ENCODE results near the gene COPZ2.
"Not testable (repeated sequence)": the region's sequence is repeated elsewhere in the genome, so short reads cannot be mapped to it uniquely, and the experiment has no call there.

Gene COPZ2

DNA sequence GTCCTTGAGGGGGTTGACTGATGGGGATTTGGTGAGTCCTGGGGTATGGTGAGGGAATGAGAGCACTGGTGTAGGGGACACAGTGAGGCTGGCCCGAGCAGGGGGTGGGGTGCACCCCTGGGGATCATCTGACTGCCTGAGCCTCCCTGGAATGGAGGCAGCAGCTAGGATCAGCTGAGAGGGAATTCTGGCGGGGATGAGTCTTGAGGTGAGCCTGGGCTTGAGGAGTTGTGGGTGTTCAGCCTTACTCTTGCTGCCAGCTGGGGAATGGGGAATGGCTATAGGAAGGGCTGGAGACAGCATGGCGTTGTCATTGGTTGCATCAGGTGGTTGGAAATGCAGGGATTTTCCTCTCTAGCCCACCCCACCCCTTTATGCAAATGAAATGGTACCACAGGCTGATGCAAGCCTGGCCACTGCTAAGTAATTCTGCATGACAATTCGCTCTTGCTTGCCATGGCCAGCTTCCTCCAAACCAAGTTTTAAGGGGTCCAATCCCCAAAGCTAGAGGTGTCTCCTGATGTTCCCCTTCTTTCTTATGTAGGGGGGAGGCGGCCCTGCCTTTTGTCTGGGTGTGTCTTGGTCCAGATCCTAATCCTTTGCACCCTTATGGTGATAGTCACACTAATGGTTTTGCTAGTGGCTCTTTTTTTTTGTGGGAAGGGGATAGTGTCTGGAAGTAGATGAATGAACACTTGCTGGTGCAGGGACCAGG is 18.1 kb upstream of the COPZ2 start:
- no peak for DNase-seq

DNA sequence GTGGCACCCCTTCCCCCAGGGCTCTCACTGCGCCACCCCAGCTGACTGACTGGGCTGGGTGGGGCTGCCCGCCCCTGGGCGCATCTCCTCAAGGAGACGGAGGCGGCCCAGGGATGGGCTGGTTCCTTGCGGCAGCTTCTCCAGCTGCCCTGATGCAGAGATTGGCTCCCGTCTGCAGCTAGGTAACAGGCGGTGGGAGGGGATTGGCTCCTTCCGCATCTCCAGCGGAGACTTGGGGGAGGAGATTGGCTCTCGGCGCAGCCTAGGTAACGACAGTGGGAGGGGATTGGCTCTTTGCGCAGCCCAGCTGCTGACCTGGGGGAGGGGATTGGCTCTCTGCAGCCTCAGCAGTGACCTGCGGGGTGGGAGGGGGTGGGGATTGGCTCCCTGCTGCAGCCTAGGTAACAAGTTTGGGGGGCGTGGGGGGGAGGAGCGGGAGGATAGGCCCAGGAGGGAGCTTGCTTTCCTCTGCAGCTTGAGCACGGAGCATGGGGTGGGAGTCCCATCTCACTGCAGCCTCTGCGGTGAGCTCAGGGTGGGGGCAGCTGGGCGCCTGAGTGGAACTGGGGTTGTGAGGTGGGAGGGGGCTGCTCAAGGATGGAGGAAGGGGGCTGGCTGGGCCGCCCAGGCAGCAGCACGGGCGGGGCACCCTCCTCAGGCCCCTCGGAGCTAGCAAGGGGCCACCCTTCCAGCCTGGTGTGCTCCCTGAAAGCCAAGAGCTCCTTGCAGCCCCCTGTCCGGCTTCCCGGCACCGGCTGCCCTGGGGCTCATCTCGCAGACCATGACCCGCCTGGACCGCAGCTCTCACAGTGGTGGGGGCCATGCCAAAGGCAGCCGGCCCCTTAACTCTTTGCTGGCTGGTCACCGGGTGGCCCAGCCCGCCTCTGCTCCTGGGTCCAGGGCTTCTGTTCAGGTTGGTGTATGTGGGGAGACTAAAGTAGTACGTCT is 16.9 kb upstream of the COPZ2 start:
- DNase-seq: peak in 10 of 14 donors; percentile 27 to 86 (median 58)

DNA sequence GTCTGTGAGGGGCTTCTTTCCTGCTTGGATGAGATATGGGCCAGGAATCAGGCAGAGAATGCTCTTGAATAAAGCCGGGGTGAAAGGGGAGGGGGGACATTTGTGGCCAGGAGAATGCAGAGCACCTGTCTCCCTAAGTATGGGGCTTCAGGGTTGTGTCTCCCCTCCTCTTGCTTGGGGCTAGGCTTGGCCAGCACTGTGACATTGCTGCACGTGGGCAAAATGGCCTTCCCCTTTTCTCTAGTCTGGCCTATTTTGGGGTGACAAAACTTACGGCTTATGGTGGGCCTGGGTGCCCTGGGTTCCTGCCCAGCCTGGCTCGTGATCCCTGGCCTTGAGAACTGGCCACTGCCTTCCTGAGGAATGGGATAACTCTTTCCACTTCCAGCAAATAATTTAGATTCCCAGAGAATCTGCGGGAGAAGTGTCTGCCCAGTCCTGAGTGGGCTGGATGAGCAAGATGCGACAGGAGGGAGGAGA is 16.2 kb upstream of the COPZ2 start:
- DNase-seq: peak in 1 of 14 donors; percentile 58

DNA sequence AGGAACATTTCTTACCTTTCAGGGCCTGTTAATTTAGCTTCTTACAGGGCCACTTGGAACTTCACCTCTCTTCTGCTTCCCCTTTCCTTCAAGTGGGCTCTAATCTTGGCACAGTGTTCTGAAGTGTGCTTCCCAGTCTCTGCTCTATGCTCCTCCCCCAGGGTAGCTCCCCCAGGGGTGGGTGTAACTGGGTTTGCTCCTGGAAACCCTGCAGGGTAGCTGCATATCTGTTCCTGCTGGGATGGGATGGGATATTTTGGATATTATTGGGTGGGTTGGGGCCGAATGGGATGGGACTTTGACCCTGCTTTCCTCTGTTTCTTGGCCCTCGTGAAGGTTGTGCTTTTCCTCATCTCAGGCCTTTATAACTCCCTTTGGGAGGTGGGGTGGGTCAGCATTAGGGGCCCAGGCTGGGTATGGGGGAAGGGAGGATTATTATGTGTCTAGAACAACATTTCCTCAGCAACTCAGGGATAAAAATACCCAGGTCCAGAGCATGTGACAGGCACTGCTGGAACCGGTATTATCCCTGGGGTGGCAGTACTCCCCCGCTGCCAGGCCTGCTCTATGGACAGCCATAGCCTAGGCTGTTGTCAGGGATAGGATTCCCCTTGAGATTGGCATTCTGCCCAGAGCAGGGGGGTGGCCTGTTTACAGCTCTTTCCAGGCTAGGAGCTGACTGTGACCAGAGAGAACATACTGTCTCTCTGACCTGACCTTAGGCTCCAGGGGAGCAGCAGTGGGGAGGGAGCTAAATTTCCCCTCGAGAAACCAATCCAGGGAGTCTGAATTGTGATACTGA is 15.6 kb upstream of the COPZ2 start:
- peak in 12 of 14 donors; percentile 10 to 80 (median 58) for DNase-seq

DNA sequence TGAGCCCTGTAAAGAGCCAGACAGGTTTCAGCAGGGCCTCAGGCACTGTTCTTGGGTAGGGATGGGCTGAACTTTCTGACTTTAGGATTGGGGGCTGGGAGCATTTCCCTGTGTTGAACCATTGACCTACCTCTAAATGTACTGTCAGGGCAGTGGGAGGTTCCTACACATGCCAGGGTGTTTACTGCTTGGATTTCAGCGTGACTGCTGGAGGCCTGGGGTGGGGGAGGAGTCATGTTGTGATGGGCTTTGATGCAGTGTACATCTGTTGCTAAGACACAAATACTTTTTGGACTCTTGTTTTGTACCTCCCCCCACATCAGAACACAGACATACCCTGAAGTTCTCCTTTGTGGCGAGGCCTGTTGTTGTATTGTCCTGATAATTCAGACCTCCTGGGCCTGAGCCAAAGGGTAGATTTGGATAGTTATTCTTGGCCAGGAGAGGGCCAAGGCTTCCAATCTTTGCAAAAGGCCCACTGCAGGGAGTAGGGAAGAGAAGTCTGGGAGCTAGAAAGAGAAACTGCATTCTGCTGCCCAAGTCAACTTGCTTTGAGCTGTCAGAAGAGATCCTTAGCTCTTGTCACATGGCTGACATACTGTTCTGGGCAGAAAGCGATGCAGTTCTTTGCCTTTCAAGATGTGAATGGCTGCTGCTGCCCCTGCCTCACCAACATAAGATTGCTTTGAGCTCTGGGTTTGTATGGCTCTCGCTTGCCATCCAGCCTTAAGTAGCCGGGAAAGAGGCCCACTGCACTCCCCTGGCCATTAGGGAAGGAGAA is 14.3 kb upstream of the COPZ2 start:
- peak in 3 of 14 donors; percentile 9 to 19 (median 17) for DNase-seq

DNA sequence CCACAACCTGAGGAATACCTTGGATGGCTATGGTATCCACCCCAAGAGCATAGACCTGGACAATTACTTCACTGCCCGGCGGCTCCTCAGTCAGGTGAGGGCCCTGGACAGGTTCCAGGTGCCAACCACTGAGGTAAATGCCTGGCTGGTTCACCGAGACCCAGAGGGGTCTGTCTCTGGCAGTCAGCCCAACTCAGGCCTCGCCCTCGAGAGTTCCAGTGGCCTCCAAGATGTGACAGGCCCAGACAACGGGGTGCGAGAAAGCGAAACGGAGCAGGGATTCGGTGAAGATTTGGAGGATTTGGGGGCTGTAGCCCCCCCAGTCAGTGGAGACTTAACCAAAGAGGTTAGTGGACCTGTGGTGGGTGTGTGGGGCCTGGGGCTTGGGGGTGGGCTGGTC is 13.7 kb upstream of the COPZ2 start:
- DNase-seq: no peak

DNA sequence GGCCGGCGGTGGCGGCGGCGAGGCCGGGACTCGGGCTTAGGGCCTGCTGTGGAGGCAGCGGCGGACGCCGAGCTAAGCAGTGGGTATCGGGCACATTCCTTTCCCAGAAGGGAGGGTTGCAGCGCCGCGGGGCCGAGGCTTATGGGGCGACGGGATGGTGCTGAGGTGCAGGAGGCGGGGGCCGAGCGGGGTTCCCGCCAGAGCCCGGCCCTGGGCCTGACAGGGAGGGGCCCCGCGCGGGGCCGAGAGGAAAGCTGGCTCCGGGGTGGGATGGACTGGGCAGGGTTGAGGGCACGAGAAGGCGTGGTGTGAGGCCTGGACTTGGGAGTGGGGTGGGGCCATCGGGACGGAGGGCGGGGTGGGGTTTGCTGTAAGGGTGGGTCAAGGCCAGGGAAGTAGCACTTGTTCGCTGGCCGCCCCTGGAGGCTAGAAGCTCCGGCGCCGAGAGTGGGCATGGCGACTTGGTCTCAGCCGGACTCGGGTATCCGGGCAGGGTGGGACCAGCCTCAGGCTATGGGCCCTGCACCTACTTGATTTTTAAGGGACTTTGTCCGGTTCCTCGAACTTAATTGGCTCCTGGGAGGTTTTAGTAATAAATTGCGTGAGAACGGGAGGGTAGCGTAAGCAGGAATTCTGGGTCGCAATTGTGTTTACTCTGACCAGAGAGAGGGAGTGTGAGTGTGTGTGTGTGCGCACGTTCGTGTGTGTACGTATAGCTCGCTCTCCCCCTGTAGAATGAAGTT is 11.0 kb upstream of the COPZ2 start:
- DNase-seq: peak in 9 of 14 donors; percentile 74 to 94 (median 90)

DNA sequence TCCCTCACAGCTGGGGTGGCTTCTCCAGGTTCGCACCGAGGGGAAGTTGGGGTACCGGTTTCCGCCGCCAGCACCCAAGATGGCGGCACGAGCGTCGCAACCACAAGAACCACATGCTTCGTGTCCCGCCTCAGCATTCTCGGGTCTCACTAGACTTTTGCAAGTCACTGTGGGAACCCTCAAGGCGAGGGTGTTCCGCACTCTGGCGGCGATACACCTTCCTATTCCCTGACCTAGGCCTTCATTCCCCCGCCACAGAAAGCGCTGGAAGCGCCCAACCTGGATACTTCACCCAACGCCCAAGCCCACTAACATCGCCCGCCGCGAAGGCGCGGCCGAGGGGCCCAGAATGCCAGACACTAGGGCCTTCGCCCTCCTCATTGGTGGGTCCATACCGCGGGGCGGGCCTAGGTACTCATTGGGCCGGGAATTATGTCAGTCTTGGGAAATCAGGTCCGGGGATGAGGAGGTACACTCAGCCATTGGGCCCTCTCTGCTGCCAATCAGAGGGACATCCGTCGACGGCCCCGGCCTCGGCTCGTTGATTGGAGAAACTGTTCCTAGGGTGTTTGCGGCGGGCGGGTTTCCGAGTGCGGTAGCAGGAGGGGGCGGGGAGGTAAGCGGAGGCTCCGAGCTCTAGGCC is 10.3 kb upstream of the COPZ2 start, which contains the start of gene NFE2L1:
NFE2L1 (plus strand) TSS at position 619 of the 643 bp plus-strand sequence. CDS start 2,760 bp downstream, outside the sequence.
- DNase-seq: peak; percentile 84 to 100 (median 99)

DNA sequence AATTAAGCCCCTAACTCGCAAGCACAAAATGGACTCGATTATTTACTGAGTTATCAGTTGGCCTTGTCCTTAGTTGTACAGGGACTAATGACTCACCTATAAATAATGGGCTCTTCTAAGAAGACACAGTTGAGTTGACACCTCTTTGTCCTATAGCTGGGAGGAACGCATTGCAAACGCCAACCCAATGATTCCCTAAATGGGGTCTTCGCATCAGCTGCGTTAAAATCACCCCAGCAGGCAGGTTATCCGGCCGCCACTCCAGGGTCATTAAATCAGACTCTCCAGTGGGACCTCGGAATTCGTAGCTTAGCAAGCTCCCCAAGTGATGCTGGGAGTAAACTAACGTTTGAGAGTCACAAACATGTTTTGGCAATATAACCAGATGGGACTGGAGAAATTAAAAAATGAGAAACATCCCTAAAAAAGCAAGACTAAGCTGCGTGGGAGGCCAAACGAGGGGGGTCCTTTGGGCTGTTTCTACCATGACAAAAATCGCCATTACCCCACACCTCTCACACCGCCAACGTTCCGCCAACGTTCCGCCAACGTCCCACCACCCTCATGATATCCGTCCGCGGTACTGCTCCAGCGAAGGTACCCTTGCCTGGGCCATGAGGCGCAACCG is 9.6 kb upstream of the COPZ2 start:
- DNase-seq: no peak

DNA sequence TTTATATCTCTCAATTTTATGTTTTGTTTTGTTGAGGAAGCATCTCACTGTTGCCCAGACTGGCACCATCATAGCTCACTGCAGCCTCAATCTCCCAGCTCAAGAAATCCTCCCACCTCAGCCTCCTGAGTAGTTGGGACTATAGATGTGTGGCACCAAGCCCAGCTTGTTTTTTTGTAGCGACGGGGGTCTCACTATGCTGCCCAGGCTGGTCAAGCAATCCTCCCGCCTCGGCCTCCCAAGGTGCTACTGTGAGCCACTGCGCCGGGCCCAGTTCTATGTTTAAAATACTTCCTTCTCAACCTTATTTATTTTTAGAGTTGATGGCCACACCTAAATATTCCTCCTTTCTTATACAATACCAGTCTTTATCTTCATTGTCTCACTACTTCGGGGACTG is 8.7 kb upstream of the COPZ2 start:
- DNase-seq: no peak

DNA sequence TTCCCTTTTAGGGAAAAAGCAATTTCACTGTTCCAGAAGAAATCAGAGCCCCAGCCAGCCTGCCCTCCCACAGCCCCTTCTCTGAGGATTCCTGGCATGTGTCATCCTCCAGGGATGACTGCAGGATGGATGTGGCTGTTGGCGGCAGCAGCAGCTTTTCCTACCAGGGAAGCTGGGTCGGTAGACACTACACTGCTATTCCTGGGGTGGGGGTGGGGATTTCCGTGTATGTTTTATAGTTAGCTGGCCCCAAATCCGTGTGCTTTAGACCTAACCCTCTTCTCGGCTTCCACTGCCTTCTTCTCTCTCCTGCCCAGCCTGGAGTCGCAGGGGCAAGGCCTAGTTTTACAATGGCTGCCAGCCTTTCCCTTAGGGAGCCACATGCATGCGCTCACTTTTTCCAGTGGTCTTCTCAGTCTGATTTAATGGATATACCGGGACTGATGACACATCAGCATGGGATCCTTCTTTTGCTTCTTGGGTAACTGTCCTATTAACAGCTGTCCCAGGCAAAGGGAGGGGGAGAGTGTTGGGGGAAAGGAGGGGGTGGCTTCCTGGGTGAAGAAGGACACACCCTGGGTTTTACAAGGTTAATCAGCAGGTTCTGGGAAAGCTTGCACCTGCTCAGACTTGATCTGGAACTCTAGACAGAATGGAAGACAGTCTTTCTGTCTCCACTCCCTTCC is 7.9 kb upstream of the COPZ2 start:
- no peak for DNase-seq

DNA sequence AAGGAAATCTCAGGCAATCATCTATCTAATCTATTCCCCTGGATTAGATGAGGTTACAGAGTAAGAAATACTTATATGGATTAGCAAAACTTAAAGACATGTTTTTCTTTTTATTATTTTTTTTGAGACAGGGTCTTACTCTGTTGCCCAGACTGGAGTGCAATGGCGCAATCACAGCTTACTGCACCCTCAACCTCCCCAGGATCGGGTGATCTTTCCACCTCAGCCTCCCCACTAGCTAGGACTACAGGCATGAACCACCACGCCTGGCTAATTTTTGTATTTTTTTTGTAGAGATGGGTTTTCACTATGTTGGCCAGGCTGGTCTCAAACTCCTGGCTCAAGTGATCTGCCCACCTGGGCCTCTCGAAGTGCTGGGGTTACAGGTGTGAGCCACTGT is 7.3 kb upstream of the COPZ2 start:
- DNase-seq: no peak

DNA sequence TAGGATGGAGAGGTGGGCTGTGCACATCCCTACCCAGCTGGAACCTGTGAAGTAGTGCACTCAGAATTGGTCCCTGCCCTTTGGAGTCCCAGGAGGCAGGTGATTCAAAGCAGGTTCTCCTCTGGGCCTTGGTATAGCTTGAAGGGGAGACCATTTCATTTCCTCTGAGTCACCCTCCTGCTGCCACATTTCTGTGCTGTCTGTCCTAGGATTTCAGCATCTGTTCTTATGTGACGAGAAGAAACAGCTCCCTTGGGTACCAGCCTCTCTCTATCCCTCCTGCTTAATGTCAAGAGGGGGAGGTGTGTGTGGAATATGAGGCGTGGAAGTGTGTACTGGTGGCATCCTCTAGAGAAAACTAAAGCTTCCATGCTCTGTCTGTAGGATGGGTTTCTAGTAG is 5.6 kb upstream of the COPZ2 start:
- no peak for DNase-seq

DNA sequence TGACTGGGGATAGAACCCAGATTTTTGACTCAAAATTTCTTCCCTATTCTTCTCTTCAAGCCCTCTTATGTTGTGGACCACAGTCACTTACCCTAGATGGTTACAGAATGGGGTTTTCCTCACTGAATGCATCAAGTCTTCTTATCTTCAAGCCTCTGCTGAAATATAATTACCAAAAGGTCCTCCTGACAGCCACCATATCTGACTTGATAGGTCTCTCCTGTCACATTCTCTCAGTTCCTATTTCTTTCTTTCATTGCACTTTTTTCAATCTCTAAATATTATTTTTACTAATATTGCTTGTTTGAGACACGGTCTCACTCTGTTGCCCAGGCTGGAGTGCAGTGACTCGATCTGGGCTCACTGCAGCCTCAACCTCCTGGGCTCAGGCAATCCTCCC is 1.1 kb upstream of the COPZ2 start:
- no peak for DNase-seq

DNA sequence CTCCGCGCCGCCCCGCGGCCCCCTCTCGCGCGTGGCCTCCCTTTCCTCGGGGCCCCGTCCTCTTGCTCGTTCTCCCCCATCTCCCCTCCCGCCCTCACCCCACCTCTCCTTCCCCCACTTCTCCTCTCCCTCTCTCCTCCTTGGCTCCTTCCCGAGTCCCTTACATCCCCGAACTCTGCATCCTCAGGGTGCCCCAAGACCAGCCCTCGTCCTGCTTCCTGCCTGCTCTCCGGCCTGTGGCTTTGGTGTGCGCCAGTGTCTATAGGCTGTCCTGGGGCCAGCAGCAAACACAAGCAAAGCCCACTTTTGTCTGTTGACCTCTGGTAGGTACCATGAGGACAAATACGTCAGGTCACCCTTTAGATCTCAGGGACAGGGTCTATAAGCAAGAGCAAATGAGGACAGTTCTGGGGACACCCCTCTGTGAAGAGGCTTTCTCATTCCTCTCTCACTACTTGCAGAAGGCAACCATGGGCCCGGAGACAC is 284 bp upstream of the COPZ2 start:
- DNase-seq: no peak

DNA sequence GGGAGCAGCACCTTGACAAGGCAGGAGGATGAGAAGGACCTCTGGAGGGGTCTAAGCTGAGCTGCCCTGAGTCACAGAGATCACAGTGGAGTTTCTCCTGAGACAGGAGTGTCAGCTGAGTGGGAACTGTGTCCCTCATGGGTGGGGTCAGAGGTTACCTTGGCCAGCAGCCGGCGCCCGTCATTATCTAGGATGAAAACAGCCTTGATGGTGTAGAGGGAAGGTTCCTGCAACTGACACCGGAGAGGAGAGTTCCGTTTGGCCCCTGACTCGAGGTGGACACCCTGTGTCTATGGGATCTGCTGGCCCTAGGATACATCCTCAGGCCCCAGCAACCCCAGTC is 933 bp downstream of the COPZ2 start:
- no peak for DNase-seq

DNA sequence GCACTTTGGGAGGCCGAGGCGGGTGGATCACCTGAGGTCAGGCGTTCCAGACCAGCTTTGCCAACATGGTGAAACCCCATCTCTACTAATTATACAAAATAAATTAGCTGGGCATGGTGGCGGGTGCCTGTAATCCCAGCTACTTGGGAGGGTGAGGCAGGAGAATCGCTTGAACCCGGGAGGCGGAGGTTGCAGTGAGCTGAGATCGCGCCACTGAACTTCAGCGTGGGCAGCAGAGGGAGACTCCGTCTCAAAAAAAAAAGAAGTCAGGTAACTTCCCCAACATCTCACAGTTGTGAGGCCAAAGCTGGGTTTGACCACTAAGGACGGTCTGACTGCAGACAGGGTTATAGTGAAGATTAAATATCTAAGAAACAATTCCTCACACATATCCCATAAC is 2.9 kb downstream of the COPZ2 start:
- not testable (repeated sequence) for DNase-seq

DNA sequence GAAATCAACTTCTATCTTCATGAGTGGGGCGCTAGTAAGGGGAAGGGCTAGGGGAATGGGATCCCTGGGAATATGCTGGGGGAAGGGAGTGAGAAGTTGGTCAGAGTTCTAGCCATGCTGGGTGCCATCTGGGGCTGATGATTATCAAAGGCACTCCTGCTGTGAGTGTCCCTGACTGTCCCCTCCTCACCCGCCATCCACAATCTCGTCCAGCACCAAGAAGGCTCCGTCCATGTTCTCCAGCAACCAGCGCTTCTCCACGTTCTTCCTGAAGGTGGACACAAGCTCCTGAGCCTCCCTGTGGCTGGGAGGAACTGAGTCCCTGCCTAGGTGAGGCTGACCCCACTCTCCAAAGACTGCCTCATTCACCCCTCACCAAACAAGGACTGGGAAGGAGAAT is 5.6 kb downstream of the COPZ2 start:
- no peak for DNase-seq

DNA sequence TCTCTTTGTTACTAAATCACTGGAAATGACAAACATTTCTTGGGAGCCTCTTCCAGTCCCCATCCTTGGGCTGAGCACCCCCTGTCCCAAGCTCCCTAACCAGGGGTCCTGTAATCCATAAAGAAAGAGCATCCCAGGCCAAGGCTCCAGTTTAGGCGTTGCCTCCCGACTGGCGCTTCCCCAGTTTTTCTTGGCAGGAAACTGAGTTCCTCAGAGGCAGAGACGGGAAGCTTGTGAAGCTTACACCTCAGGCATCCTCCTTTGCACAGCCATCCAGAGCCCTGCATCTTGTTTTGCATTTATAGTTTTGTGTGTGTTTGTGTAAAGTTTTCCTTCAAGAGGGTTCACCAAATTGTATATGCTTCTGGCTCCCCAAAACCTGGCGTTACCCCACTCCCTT is 7.1 kb downstream of the COPZ2 start:
- peak in 1 of 14 donors; percentile 10 for DNase-seq

Measured in C1 segment of cervical spinal cord (tissue), 14 donors.